Measurements from ENCODE around the gene THSD7A. TPM values are rescaled to one million over a fixed set of nuclear protein-coding genes. Genes with fewer than 3 reads are reported as not detected.

Gene THSD7A
- total RNA-seq, 3 donors from 2014 or later (not counting 1 experiment from before 2014, with no cell fraction given): 0.29 to 8.6 TPM; not detected in 1

DNA sequence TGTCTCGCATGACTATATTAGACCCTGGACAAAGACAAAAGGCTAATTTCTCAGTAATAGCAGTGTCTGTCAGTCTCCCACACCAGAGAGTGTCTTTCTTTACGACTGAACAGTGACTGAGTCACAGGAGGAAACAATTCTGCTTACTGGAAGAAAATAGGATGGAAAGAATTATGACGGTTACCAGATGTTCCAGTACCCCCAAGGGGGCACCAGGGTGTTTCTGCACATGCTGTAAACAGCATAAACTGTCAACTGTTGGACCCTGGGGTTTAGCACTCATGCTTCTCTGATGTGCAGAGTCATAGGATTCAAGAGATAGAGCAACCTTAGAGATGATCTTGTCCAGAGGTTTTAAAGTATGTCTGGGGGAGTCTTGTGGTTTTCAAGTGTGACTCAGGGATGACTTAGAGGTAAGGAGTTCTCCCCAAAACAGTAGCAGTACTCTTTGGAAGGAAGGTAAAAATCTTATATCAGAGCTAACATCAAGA, 291.7 kb downstream of the THSD7A start:
- H3K4me3 ChIP-seq (ENCODE audit: low read length): no peak overlapping the region
- ATAC-seq (no peak), DNase-seq (no peak)
- 6% methylated on average over 3 of the region's 3 CpGs for WGBS (ENCODE audit: insufficient coverage)
- no peaks in the 10 kb centered on the region for H3K27me3 Mint-ChIP-seq (ENCODE audit: low read depth in 2 of 2)
- H3K4me3 Mint-ChIP-seq: no peak overlapping the region
- intact Hi-C loops (cut with micrococcal nuclease): no loop called here
- H3K27ac Mint-ChIP-seq: no peak overlapping the region
- no peaks in the 10 kb centered on the region for H3K36me3 ChIP-seq (ENCODE audit: control insufficient read depth, insufficient read depth, low read length)
- no peak overlapping the region for H3K27ac ChIP-seq (ENCODE audit: low read length)
- H3K4me1 Mint-ChIP-seq: no peaks in the 10 kb centered on the region
- no peak for TF ChIP-seq CTCF (IDR thresholded peaks at IDR 0.05)
- H3K9me3 ChIP-seq (ENCODE audit: control insufficient read depth, insufficient read depth, low read length): peaks cover under 1% of the 10 kb centered on the region
- H3K36me3 Mint-ChIP-seq: no peaks in the 10 kb centered on the region
- H3K9me3 Mint-ChIP-seq: peaks cover 7 to 11% of the 10 kb centered on the region in 2 donors
- no peaks in the 10 kb centered on the region for H3K27me3 ChIP-seq (ENCODE audit: control insufficient read depth, insufficient read depth, low read length)
- no peaks in the 10 kb centered on the region for H3K4me1 ChIP-seq (ENCODE audit: control insufficient read depth, insufficient read depth, low read length)

- Histone ChIP-seq H3K9me3 (ENCODE audit: control insufficient read depth, insufficient read depth, low read length) (no peaks in the 10 kb centered on the region), H3K4me1 (ENCODE audit: control insufficient read depth, insufficient read depth, low read length) (no peaks in the 10 kb centered on the region), H3K4me3 (ENCODE audit: low read length) (no peak overlapping the region), H3K27me3 (ENCODE audit: control insufficient read depth, insufficient read depth, low read length) (no peaks in the 10 kb centered on the region), H3K36me3 (ENCODE audit: control insufficient read depth, insufficient read depth, low read length) (no peaks in the 10 kb centered on the region), H3K27ac (ENCODE audit: low read length) (no peak overlapping the region)
- no peaks in the 10 kb centered on the region for H3K27me3 Mint-ChIP-seq (ENCODE audit: low read depth in 2 of 2)
- WGBS (ENCODE audit: insufficient coverage): 32% methylated on average over 3 of the region's 3 CpGs
- ATAC-seq: no peak
- no peaks in the 10 kb centered on the region for H3K36me3 Mint-ChIP-seq
- H3K9me3 Mint-ChIP-seq: peaks cover 7 to 11% of the 10 kb centered on the region in 2 donors
- no peak overlapping the region for H3K4me3 Mint-ChIP-seq
- DNase-seq: no peak
- H3K4me1 Mint-ChIP-seq: no peaks in the 10 kb centered on the region
- no peak for TF ChIP-seq CTCF (IDR thresholded peaks at IDR 0.05)
- intact Hi-C loops (cut with micrococcal nuclease): no loop called here
- no peak overlapping the region for H3K27ac Mint-ChIP-seq
Observed at GRCh38 chr7:11539853-11540252, 292.1 kb downstream of the THSD7A start.

DNA sequence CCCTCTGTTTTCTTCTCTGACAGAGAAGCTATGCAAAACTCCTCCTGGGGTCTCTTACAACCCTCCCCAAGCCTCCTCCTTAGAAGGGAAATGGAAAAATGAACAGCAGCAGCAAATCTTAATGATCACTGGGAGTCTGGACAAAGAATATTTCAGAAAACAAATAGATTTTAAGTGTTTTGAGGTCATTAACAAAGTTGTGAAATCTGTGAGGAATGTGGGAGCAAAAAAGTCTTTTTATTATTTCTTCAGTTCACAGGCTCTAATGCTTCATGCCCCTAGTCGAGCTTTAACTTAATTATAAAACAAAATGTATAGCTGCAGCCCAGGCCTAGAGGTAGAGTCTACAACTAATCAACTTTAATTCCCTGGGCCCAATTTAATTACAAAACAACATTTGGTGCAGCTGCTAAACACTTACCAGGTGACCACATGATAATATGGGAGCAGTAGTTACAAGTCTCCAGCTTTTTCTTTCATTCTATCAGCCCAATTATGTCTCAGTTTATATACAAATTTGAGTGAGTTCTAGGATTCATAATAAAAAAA, 293.2 kb downstream of the THSD7A start:
- no peak for TF ChIP-seq CTCF (IDR thresholded peaks at IDR 0.05)
- H3K9me3 Mint-ChIP-seq: peaks cover 11 to 16% of the 10 kb centered on the region in 2 donors
- Histone ChIP-seq H3K4me1 (ENCODE audit: control insufficient read depth, insufficient read depth, low read length) (no peaks in the 10 kb centered on the region), H3K9me3 (ENCODE audit: control insufficient read depth, insufficient read depth, low read length) (no peaks in the 10 kb centered on the region), H3K4me3 (ENCODE audit: low read length) (no peak overlapping the region), H3K27ac (ENCODE audit: low read length) (no peak overlapping the region), H3K27me3 (ENCODE audit: control insufficient read depth, insufficient read depth, low read length) (no peaks in the 10 kb centered on the region), H3K36me3 (ENCODE audit: control insufficient read depth, insufficient read depth, low read length) (no peaks in the 10 kb centered on the region)
- no peak for DNase-seq
- H3K27me3 Mint-ChIP-seq (ENCODE audit: low read depth in 2 of 2): no peaks in the 10 kb centered on the region
- intact Hi-C loops (cut with micrococcal nuclease): no loop called here
- WGBS (ENCODE audit: insufficient coverage): no CpG with 5 or more reads among the region's 1 CpG
- no peaks in the 10 kb centered on the region for H3K4me1 Mint-ChIP-seq
- no peak overlapping the region for H3K4me3 Mint-ChIP-seq
- H3K27ac Mint-ChIP-seq: no peak overlapping the region
- no peaks in the 10 kb centered on the region for H3K36me3 Mint-ChIP-seq
- no peak for ATAC-seq

Measured in natural killer cell (primary cell).